H1 (cell line): ENCODE results near the gene RBFOX1. TPM values are rescaled to one million over a fixed set of nuclear protein-coding genes. Genes with fewer than 3 reads are reported as not detected.

Experiments
- CTCF ChIA-PET: fragments of 300-600 bp; sonication (Branson Sonifier 250); formaldehyde crosslinking; loops from one replicate; lab custom pipeline; 2021; ENCODE audit not compliant: partially characterized antibody; lab: Charles Lee
- POLR2A ChIA-PET: fragments of 300-600 bp; sonication (Branson Sonifier 250); formaldehyde crosslinking; loops from one replicate; lab custom pipeline; 2021; ENCODE audit warnings: inconsistent platforms; ENCODE audit not compliant: partially characterized antibody; lab: Charles Lee
- DNase-seq, 2 experiments: peaks; one replicate each; pipeline versions ENCODE4 v3.0.0 to v3.0.0-alpha.2; 2010 to 2022; ENCODE audit warnings: low spot score in 2 of 2, low read depth in 1 of 2, mixed read lengths in 1 of 2
- FAIRE-seq: peaks from 2 replicates; lab custom pipeline; 2011; peaks lifted over from hg19 to GRCh38; lab: Jason Lieb, UNC
- H2AFZ ChIP-seq: 2 replicates; pipeline ENCODE4 v1.8.1; 2012; ENCODE audit warnings: low read length, inconsistent platforms
- H2AK5ac ChIP-seq: 2 replicates; pipeline ENCODE4 v1.6.1; 2013; ENCODE audit warnings: low read depth, low read length
- H2BK120ac ChIP-seq: replicated peaks from 2 replicates; pipeline ENCODE3; 2013; ENCODE audit warnings: low read depth, low read length, inconsistent platforms
- H2BK12ac ChIP-seq: 2 replicates; pipeline ENCODE4 v1.6.1; 2013; ENCODE audit warnings: low read depth, low read length
- H2BK15ac ChIP-seq: 2 replicates; pipeline ENCODE4 v1.6.1; 2013; ENCODE audit warnings: low read length
- H2BK20ac ChIP-seq: 2 replicates; pipeline ENCODE4 v1.6.1; 2013; ENCODE audit warnings: low read length
- H2BK5ac ChIP-seq: 2 replicates; pipeline ENCODE4 v1.6.1; 2013; ENCODE audit warnings: low read depth, low read length
- H3K14ac ChIP-seq: 2 replicates; pipeline ENCODE4 v1.6.1; 2013; ENCODE audit warnings: inconsistent platforms; ENCODE audit not compliant: insufficient read length
- H3K18ac ChIP-seq: 2 replicates; pipeline ENCODE4 v1.6.1; 2013; ENCODE audit warnings: low read length; ENCODE audit errors: extremely low read depth
- H3K23ac ChIP-seq: 2 replicates; pipeline ENCODE4 v1.6.1; 2013; ENCODE audit warnings: inconsistent platforms; ENCODE audit not compliant: insufficient read length
- H3K23me2 ChIP-seq: 2 replicates; pipeline ENCODE4 v1.6.1; 2013; ENCODE audit warnings: low read depth, low read length
- H3K27ac ChIP-seq: 2 replicates; pipeline ENCODE4 v1.6.1; 2011; ENCODE audit warnings: low read depth, low read length, inconsistent platforms
- H3K27me3 ChIP-seq, 4 experiments: replicated peaks in 1 of 4; 1 replicate in 1 of 4; 2 replicates in 3 of 4; pipeline versions ENCODE4 v1.6.1 to v1.8.1; 2011 to 2013; ENCODE audit warnings: low read length in 3 of 4, mild to moderate bottlenecking in 3 of 4, inconsistent platforms in 2 of 4, mixed read lengths in 2 of 4, moderate library complexity in 1 of 4; ENCODE audit not compliant: control insufficient read depth in 3 of 4, insufficient read depth in 3 of 4; ENCODE audit errors: extremely low read depth in 1 of 4
- H3K36me3 ChIP-seq, 4 experiments: 2 replicates each; pipeline versions ENCODE4 v1.6.1 to v1.8.1; 2011 to 2013; ENCODE audit warnings: mild to moderate bottlenecking in 4 of 4, low read length in 3 of 4, moderate library complexity in 2 of 4, control low read depth in 1 of 4, inconsistent platforms in 1 of 4; ENCODE audit not compliant: insufficient read depth in 4 of 4, control insufficient read depth in 2 of 4
- H3K4ac ChIP-seq: replicated peaks from 2 replicates; pipeline ENCODE3; 2013; ENCODE audit warnings: low read length, low read depth, mixed read lengths, inconsistent platforms; ENCODE audit not compliant: insufficient read length
- H3K4me1 ChIP-seq, 4 experiments: replicated peaks in 1 of 4; 1 replicate in 1 of 4; 2 replicates in 3 of 4; pipeline versions ENCODE4 v1.6.1 to v1.8.1; 2011 to 2013; ENCODE audit warnings: low read length in 3 of 4, inconsistent platforms in 2 of 4, mixed read lengths in 1 of 4; ENCODE audit not compliant: insufficient read depth in 4 of 4, control insufficient read depth in 3 of 4
- H3K4me2 ChIP-seq, 2 experiments: 2 replicates each; pipeline versions ENCODE4 v1.6.1 to v1.8.1; 2011 to 2013; ENCODE audit warnings: low read depth in 2 of 2, low read length in 2 of 2, control low read depth in 1 of 2, inconsistent platforms in 1 of 2, mild to moderate bottlenecking in 1 of 2; ENCODE audit not compliant: insufficient read depth in 1 of 2
- H3K4me3 ChIP-seq, 4 experiments: fragments of 200-600, 300-600 bp in 1 of 4; sonication (generic), shearing (Covaris generic), sonication (Bioruptor Twin) in 1 of 4; 2 replicates each; pipeline versions ENCODE4 v1.5.1 to v1.8.1; 2011 to 2016; ENCODE audit warnings: low read length in 4 of 4, low read depth in 3 of 4, control low read depth in 2 of 4, inconsistent platforms in 2 of 4, mild to moderate bottlenecking in 2 of 4, mixed read lengths in 1 of 4, moderate library complexity in 1 of 4; ENCODE audit not compliant: insufficient read depth in 2 of 4; ENCODE audit errors: extremely low read depth in 1 of 4
- H3K56ac ChIP-seq: replicated peaks from 2 replicates; pipeline ENCODE3; 2013; ENCODE audit warnings: low read depth, mild to moderate bottlenecking, mixed read lengths, low read length, inconsistent platforms; ENCODE audit not compliant: insufficient read length
- H3K79me1 ChIP-seq: 2 replicates; pipeline ENCODE4 v1.6.1; 2013; ENCODE audit warnings: low read depth, low read length, control low read depth
- H3K79me2 ChIP-seq, 2 experiments: 2 replicates each; pipeline versions ENCODE4 v1.6.1 to v1.8.1; 2012 to 2013; ENCODE audit warnings: low read length in 2 of 2, mild to moderate bottlenecking in 2 of 2, inconsistent platforms in 1 of 2; ENCODE audit not compliant: insufficient read depth in 2 of 2, control insufficient read depth in 1 of 2
- H3K9ac ChIP-seq, 4 experiments: replicated peaks in 1 of 4; 1 replicate in 1 of 4; 2 replicates in 3 of 4; pipeline versions ENCODE4 v1.6.1 to v1.8.1; 2011 to 2013; ENCODE audit warnings: low read depth in 3 of 4, low read length in 3 of 4, control low read depth in 2 of 4, mild to moderate bottlenecking in 2 of 4, moderate library complexity in 2 of 4, inconsistent platforms in 1 of 4; ENCODE audit errors: extremely low read depth in 1 of 4
- H3K9me3 ChIP-seq, 2 experiments: 2 replicates each; pipeline versions ENCODE4 v1.6.1 to v1.8.1; 2012 to 2013; ENCODE audit warnings: mild to moderate bottlenecking in 2 of 2, moderate library complexity in 2 of 2, control low read depth in 1 of 2, inconsistent platforms in 1 of 2, low read depth in 1 of 2, low read length in 1 of 2, mixed read lengths in 1 of 2; ENCODE audit not compliant: insufficient read depth in 2 of 2
- H4K20me1 ChIP-seq, 2 experiments: replicated peaks in 1 of 2; 2 replicates each; pipeline versions ENCODE3 to v1.8.1; 2011 to 2013; ENCODE audit warnings: inconsistent platforms in 2 of 2, low read length in 2 of 2, mild to moderate bottlenecking in 1 of 2; ENCODE audit not compliant: insufficient read depth in 2 of 2, control insufficient read depth in 1 of 2
- H4K5ac ChIP-seq: 2 replicates; pipeline ENCODE4 v1.6.1; 2013; ENCODE audit warnings: low read length, low read depth, mixed read lengths, inconsistent platforms; ENCODE audit not compliant: insufficient read length
- H4K8ac ChIP-seq: 2 replicates; pipeline ENCODE4 v1.8.0; 2013; ENCODE audit warnings: mild to moderate bottlenecking, moderate library complexity, low read length, inconsistent platforms; ENCODE audit not compliant: insufficient read depth; ENCODE audit errors: extremely low read depth
- H4K91ac ChIP-seq: replicated peaks from 2 replicates; pipeline ENCODE3; 2013; ENCODE audit warnings: low read length, mixed read lengths, inconsistent platforms; ENCODE audit not compliant: insufficient read length
- ASH2L ChIP-seq: fragments of 200-600, 300-600 bp; sonication (generic); IDR thresholded peaks from one replicate; pipeline ENCODE4 v1.7.1; 2017; ENCODE audit warnings: low read length
- CHD1 ChIP-seq: IDR thresholded peaks from 2 replicates; pipeline ENCODE4 v1.6.1; 2012; ENCODE audit warnings: low read depth, low read length, improper control_type of control experiment
- GABPA ChIP-seq: IDR thresholded peaks from 2 replicates; pipeline ENCODE4 v1.6.1; 2011; ENCODE audit warnings: mild to moderate bottlenecking, low read length, moderate library complexity, borderline replicate concordance; ENCODE audit not compliant: insufficient read depth
- MAFK ChIP-seq: IDR thresholded peaks from 2 replicates; pipeline ENCODE4 v1.6.1; 2012; ENCODE audit warnings: low read depth, mild to moderate bottlenecking, improper control_type of control experiment, low read length
- POLR2A ChIP-seq, 2 experiments: IDR thresholded peaks; 1 replicate in 1 of 2; 2 replicates in 1 of 2; pipeline ENCODE4 v1.6.1; 2011; ENCODE audit warnings: low read depth in 2 of 2, low read length in 2 of 2, mild to moderate bottlenecking in 2 of 2; ENCODE audit errors: control extremely low read depth in 1 of 2
- SRF ChIP-seq: IDR thresholded peaks from 2 replicates; pipeline ENCODE4 v1.6.1; 2011; ENCODE audit warnings: mild to moderate bottlenecking, low read depth, low read length, moderate library complexity
- WGBS, 2 experiments: shearing (Covaris generic) in 1 of 2; methylation state at CpG; one replicate each; pipeline versions ENCODE4 v1.1.6 to v1.1.7; 2013 to 2015; ENCODE audit warnings: low lambda C conversion rate in 2 of 2, mixed read lengths in 2 of 2, inconsistent platforms in 1 of 2, low coverage in 1 of 2, missing lambda C conversion rate in 1 of 2; ENCODE audit not compliant: insufficient replicate concordance in 2 of 2, insufficient coverage in 1 of 2, insufficient read length in 1 of 2; ENCODE audit errors: extremely low coverage in 1 of 2, missing lambda C conversion rate in 1 of 2; 5-methylcytosine and 5-hydroxymethylcytosine counted together
- polyA plus RNA-seq, 7 experiments: library from polyadenylated mRNA; depleted of rRNA in 3 of 7; stranded (reverse) in 5 of 7; unstranded in 2 of 7; fragments of >200 nt in 5 of 7; fragments of 200-250 nt in 2 of 7; gene quantifications; 1 replicate in 5 of 7; 2 replicates in 1 of 7; 4 replicates in 1 of 7; pipeline versions ENCODE4 v1.2.1 to v1.2.3, GENCODE V29; 2011 to 2013; ENCODE audit warnings: missing spikeins in 2 of 7, mixed read lengths in 2 of 7
- total RNA-seq: library from RNA; stranded (reverse); fragmentation: NEBNext Ultra II Directional; extraction: Animal tissue kit (Norgen Biotek cat#: 25700); gene quantifications from 2 replicates; pipeline ENCODE4 v1.2.1, GENCODE V29; 2021

Gene RBFOX1
- total and polyA plus RNA-seq, 2 of the 8 experiments (the other 6 are each of a cell fraction or from before 2014, with no cell fraction given), result 1.7 to 2.8 TPM

GRCh38 chr16:7377231-7377630 lies 44.6 kb downstream of the RBFOX1 start:
- no peak overlapping the region for H2BK15ac ChIP-seq
- H3K23me2 ChIP-seq, result no peaks in the 10 kb centered on the region
- no peaks in the 10 kb centered on the region for H3K79me1 ChIP-seq
- no peaks in the 10 kb centered on the region for H3K36me3 ChIP-seq
- FAIRE-seq (no peak), DNase-seq (no peak)
- no peak overlapping the region for H4K91ac ChIP-seq
- H3K18ac ChIP-seq, result no peak overlapping the region
- no peak overlapping the region for H2AK5ac ChIP-seq
- H3K9me3 ChIP-seq, result no peaks in the 10 kb centered on the region
- 91% methylated on average over 5 of the region's 5 CpGs; no CpG with 5 or more reads in 1 of the 2 experiments for WGBS, 2 experiments
- H3K27ac ChIP-seq, result no peak overlapping the region
- no peak overlapping the region for H2BK12ac ChIP-seq
- H4K5ac ChIP-seq, result no peak overlapping the region
- H3K79me2 ChIP-seq, result no peaks in the 10 kb centered on the region
- no peak overlapping the region for H3K4me3 ChIP-seq
- no peak overlapping the region for H3K4ac ChIP-seq
- CTCF ChIA-PET, result no interaction called here
- no peaks in the 10 kb centered on the region for H4K20me1 ChIP-seq
- no peak overlapping the region for H2BK20ac ChIP-seq
- no peak overlapping the region for H3K14ac ChIP-seq
- H3K56ac ChIP-seq, result no peak overlapping the region
- no peaks in the 10 kb centered on the region for H3K27me3 ChIP-seq
- H3K4me1 ChIP-seq, result no peaks in the 10 kb centered on the region
- POLR2A ChIA-PET, result no interaction called here
- no peak overlapping the region for H4K8ac ChIP-seq
- H3K23ac ChIP-seq, result no peak overlapping the region
- no peak overlapping the region for H2AFZ ChIP-seq
- no peak overlapping the region for H3K9ac ChIP-seq
- H3K4me2 ChIP-seq, result no peak overlapping the region
- no peak overlapping the region for H2BK5ac ChIP-seq
- no peak overlapping the region for H2BK120ac ChIP-seq
- TF ChIP-seq ASH2L (no peak), POLR2A (IDR thresholded peaks at IDR 0.05; ENCODE audit: control extremely low read depth in 1 of 2, low read depth in 2 of 2, low read length in 2 of 2) (no peak), CHD1 (no peak), MAFK (no peak), GABPA (no peak), SRF (no peak)
